HL-60 (cell line): Measurements from ENCODE around the gene FUZ.

Source experiments
- DNase-seq, 2 experiments: peaks; one replicate each; pipeline ENCODE4 v3.0.0-alpha.2; 2010 to 2020; ENCODE audit warnings: low read depth in 1 of 2, low spot score in 1 of 2
- H3K27ac ChIP-seq: fragments of 250-450 bp; sonication (Bioruptor Pico); replicated peaks from 2 replicates; pipeline ENCODE4 v1.5.1; 2020; ENCODE audit warnings: mild to moderate bottlenecking, moderate library complexity
- H3K27me3 ChIP-seq: fragments of 250-450 bp; sonication (Bioruptor Pico); 2 replicates; pipeline ENCODE4 v1.5.1; 2021; ENCODE audit warnings: mild to moderate bottlenecking, moderate library complexity; ENCODE audit not compliant: insufficient read depth, poor library complexity, severe bottlenecking
- H3K4me3 ChIP-seq: replicated peaks from 2 replicates; pipeline ENCODE4 v1.5.1; 2011; ENCODE audit warnings: mild to moderate bottlenecking, control low read depth, low read length; ENCODE audit not compliant: insufficient read depth
- CTCF ChIP-seq: IDR thresholded peaks from one replicate; pipeline ENCODE4 v1.5.1; 2011; ENCODE audit warnings: low read length, control low read depth, inconsistent platforms; ENCODE audit not compliant: insufficient read depth
- GABPA ChIP-seq: IDR thresholded peaks from 2 replicates; pipeline ENCODE4 v1.6.1; 2012; ENCODE audit warnings: low read depth
- POLR2AphosphoS5 ChIP-seq: IDR thresholded peaks from 2 replicates; pipeline ENCODE4 v1.6.1; 2012; ENCODE audit warnings: low read depth
- SPI1 ChIP-seq: IDR thresholded peaks from 2 replicates; pipeline ENCODE4 v1.6.1; 2012; ENCODE audit warnings: low read depth, mild to moderate bottlenecking, borderline replicate concordance
- TF ChIP-seq, protein P1 (sequence below): IDR thresholded peaks from 2 replicates; pipeline ENCODE4 v1.6.1; 2012; ENCODE audit warnings: low read depth; ENCODE audit not compliant: insufficient replicate concordance

The FUZ gene

DNA sequence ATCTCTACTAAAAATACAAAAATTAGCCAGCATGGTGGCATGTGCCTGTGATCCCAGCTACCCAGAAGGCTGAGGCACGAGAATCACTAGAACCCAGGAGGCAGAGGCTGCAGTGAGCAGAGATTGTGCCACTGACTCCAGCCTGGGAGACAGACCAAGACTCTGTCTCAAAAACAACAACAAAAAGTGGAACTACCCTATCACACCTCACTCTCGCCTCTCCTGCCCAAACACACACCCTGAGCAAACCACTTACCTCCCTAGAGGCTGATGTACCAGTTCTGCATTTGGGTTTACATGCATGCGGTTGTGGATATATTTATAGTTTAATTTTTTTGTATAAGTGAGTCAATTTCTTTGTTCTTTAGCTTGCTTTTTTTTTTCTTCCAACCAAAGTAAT lies 30.2 kb upstream of the FUZ start:
- Histone ChIP-seq H3K4me3 (no peak overlapping the region), H3K27me3 (no peaks in the 10 kb centered on the region), H3K27ac (0 out of 2 replicates have a peak overlapping the region, but pooled peaks have one; percentile 15)
- DNase-seq = peak in 1 of 2 experiments; percentile 48
- TF ChIP-seq POLR2AphosphoS5 (no peak), GABPA (no peak), CTCF (no peak), SPI1 (peak; percentile 20; the same call in 1 of the 2 replicates)
- TF ChIP-seq, protein P1, sequence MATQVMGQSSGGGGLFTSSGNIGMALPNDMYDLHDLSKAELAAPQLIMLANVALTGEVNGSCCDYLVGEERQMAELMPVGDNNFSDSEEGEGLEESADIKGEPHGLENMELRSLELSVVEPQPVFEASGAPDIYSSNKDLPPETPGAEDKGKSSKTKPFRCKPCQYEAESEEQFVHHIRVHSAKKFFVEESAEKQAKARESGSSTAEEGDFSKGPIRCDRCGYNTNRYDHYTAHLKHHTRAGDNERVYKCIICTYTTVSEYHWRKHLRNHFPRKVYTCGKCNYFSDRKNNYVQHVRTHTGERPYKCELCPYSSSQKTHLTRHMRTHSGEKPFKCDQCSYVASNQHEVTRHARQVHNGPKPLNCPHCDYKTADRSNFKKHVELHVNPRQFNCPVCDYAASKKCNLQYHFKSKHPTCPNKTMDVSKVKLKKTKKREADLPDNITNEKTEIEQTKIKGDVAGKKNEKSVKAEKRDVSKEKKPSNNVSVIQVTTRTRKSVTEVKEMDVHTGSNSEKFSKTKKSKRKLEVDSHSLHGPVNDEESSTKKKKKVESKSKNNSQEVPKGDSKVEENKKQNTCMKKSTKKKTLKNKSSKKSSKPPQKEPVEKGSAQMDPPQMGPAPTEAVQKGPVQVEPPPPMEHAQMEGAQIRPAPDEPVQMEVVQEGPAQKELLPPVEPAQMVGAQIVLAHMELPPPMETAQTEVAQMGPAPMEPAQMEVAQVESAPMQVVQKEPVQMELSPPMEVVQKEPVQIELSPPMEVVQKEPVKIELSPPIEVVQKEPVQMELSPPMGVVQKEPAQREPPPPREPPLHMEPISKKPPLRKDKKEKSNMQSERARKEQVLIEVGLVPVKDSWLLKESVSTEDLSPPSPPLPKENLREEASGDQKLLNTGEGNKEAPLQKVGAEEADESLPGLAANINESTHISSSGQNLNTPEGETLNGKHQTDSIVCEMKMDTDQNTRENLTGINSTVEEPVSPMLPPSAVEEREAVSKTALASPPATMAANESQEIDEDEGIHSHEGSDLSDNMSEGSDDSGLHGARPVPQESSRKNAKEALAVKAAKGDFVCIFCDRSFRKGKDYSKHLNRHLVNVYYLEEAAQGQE = no peak

GRCh38 chr19:49840736-49841249 lies 27.7 kb upstream of the FUZ start:
- no peak for DNase-seq
- no peak for TF ChIP-seq GABPA
- no peak for TF ChIP-seq SPI1
- TF ChIP-seq CTCF = no peak
- no peak for TF ChIP-seq POLR2AphosphoS5
- TF ChIP-seq, protein P1 = no peak
- no peaks in the 10 kb centered on the region for H3K27me3 ChIP-seq
- H3K4me3 ChIP-seq = no peak overlapping the region
- H3K27ac ChIP-seq = no peak overlapping the region

DNA sequence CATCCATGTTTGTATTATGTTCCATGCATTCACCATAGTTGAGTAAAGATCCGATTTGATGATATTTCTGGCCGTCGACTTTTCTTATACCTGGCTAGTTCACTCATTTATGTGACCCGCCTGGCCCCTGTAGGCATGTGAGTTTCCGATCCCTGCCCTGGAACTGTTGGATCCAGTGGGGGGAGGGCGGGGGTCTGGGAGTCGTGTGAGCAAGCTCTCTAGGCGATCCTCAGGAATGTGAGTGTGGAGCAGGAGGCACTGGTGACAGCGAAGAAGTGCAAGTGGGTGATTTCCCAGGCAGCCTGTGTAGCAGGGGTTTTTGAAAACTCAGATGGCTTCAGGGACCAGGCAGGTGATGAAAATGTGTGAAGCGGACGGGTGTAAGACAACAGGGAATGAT lies 27.2 kb upstream of the FUZ start:
- TF ChIP-seq POLR2AphosphoS5 = no peak
- TF ChIP-seq, protein P1 = no peak
- no peak for TF ChIP-seq CTCF
- TF ChIP-seq GABPA = no peak
- no peak for TF ChIP-seq SPI1
- no peak for DNase-seq
- Histone ChIP-seq H3K27me3 (no peaks in the 10 kb centered on the region), H3K27ac (no peak overlapping the region), H3K4me3 (no peak overlapping the region)
